GM18520 (cell line): ENCODE data around the gene CCDC152.
"Not testable (repeated sequence)": the region's sequence is repeated elsewhere in the genome, so short reads cannot be mapped to it uniquely, and the experiment has no call there.

Experiments
- ATAC-seq: cut with Tn5 transposase; IDR thresholded peaks from one replicate; pipeline ENCODE4 v1.9.1; 2021; ENCODE audit not compliant: unreplicated experiment

Gene CCDC152

GRCh38 chr5:42844408-42844807 is 87.8 kb downstream of the CCDC152 start:
- ATAC-seq: not testable (repeated sequence)

- no peak for ATAC-seq
Observed at GRCh38 chr5:42848545-42848944, 91.9 kb downstream of the CCDC152 start.

GRCh38 chr5:42851481-42851880 is 94.9 kb downstream of the CCDC152 start:
- no peak for ATAC-seq
